Vagina (tissue), 2 donors: ENCODE results near the gene PPP2R2C. TPM values are rescaled to one million over a fixed set of nuclear protein-coding genes. Genes with fewer than 3 reads are reported as not detected.

Source experiments
- DNase-seq, 2 donors: peaks; one replicate each; pipeline ENCODE4 v3.0.0-alpha.2; 2017; ENCODE audit errors: extremely low spot score in 2 of 2
- H3K27ac ChIP-seq: fragments of 200-600 bp; sonication (generic); one replicate; pipeline ENCODE4 v1.5.1; 2019
- H3K27me3 ChIP-seq: fragments of 200-600 bp; sonication (generic); one replicate; pipeline ENCODE4 v1.5.1; 2019
- H3K36me3 ChIP-seq, 2 donors: fragments of 200-600 bp; sonication (generic); one replicate each; pipeline ENCODE4 v1.5.1; 2017 to 2019
- H3K4me1 ChIP-seq: fragments of 200-600 bp; sonication (generic); one replicate; pipeline ENCODE4 v1.5.1; 2019
- H3K4me3 ChIP-seq, 2 donors: fragments of 200-600 bp; sonication (generic); 1 replicate in 1 of 2; 2 replicates in 1 of 2; pipeline ENCODE4 v1.5.1; 2016 to 2019
- H3K9me3 ChIP-seq: fragments of 200-600 bp; sonication (generic); one replicate; pipeline ENCODE4 v1.5.1; 2019
- CTCF ChIP-seq, 3 experiments: fragments of 450-650 bp in 2 of 3; fragments of 200-600 bp in 1 of 3; sonication (generic) in 1 of 3; IDR thresholded peaks; one replicate each; pipeline ENCODE4 v1.5.1; 2017 to 2019; ENCODE audit warnings: antibody characterized with exemption in 3 of 3, mild to moderate bottlenecking in 2 of 3, moderate library complexity in 2 of 3
- POLR2A ChIP-seq, 2 donors: fragments of 450-650 bp; IDR thresholded peaks; one replicate each; pipeline ENCODE4 v1.6.1; 2017; ENCODE audit warnings: antibody characterized with exemption in 2 of 2, mild to moderate bottlenecking in 2 of 2, moderate library complexity in 2 of 2
- POLR2AphosphoS5 ChIP-seq, 2 donors: sonication (generic); formaldehyde crosslinking; IDR thresholded peaks; one replicate each; pipeline ENCODE4 v1.9.0; 2017; ENCODE audit warnings: antibody characterized with exemption in 2 of 2, mild to moderate bottlenecking in 2 of 2, low read depth in 1 of 2; ENCODE audit not compliant: insufficient read depth in 1 of 2
- intact Hi-C: fragments of 100-400 bp; cut with DNase I; formaldehyde crosslinking; loops from one replicate; pipeline ENCODE4 v1.15.1; 2023
- total RNA-seq: library from RNA; depleted of rRNA; stranded (reverse); fragments of >200 nt; gene quantifications from one replicate; pipeline ENCODE4 v1.2.3, GENCODE V29; 2016

The PPP2R2C gene
- total RNA-seq, 1 donor from 2014 or later: 17.2 TPM

DNA sequence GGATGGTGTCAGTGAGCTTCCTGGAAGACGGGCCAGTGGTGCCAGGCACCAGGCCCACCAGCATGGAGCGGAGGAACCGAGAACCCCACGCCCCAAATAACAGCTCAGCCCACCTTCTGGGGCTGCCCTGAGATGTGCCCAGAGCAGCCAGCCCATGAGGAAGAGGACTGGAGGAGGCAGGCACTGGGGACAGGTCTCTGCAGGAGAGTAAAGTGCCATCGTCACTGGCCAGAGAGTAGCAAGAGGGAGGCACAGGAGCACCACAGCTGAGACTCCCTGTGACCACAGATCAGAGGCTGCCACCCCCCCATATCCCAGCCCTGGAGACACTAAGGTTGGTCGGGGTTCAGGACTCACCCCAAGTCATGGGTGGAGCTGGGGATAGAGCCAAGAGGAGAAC is 63.0 kb downstream of the PPP2R2C start:
- no peaks in the 10 kb centered on the region for H3K27me3 ChIP-seq
- no peak overlapping the region for H3K27ac ChIP-seq
- no peak for DNase-seq
- H3K4me3 ChIP-seq: no peak overlapping the region
- H3K36me3 ChIP-seq: no peaks in the 10 kb centered on the region
- no peak for TF ChIP-seq POLR2AphosphoS5 (IDR thresholded peaks at IDR 0.05; ENCODE audit: insufficient read depth in 1 of 2, low read depth in 1 of 2)
- no peak for TF ChIP-seq POLR2A (IDR thresholded peaks at IDR 0.05)
- TF ChIP-seq CTCF (IDR thresholded peaks at IDR 0.05): no peak
- no peaks in the 10 kb centered on the region for H3K9me3 ChIP-seq
- intact Hi-C loops: no loop called here
- H3K4me1 ChIP-seq: no peaks in the 10 kb centered on the region

- intact Hi-C loops: no loop called here
- Histone ChIP-seq H3K4me1 (peaks cover 3% of the 10 kb centered on the region), H3K4me3 (no peak overlapping the region), H3K27ac (no peak overlapping the region), H3K27me3 (no peaks in the 10 kb centered on the region), H3K9me3 (no peaks in the 10 kb centered on the region), H3K36me3 (no peaks in the 10 kb centered on the region)
- TF ChIP-seq POLR2AphosphoS5 (IDR thresholded peaks at IDR 0.05; ENCODE audit: insufficient read depth in 1 of 2, low read depth in 1 of 2) (no peak), CTCF (IDR thresholded peaks at IDR 0.05) (no peak), POLR2A (IDR thresholded peaks at IDR 0.05) (no peak)
- no peak for DNase-seq
These were observed 64.2 kb downstream of the PPP2R2C start for GRCh38 chr4:6408263-6408662.

DNA sequence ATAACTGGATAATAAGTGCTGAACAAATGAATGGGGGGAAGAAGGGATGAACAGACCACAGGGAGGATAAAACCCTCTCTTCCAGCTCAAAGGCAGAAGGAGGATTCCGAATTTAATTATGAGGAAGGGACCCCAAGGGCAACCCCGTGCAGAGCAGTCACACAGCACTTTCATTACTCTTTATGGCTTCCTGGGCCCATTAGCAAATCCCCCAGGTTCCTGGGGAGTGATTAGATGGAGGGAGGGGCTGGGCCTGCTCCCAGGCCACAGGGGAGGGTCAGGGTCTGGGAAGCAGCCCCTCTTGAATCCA is 67.1 kb downstream of the PPP2R2C start:
- Histone ChIP-seq H3K4me1 (peaks cover 7% of the 10 kb centered on the region), H3K27me3 (no peaks in the 10 kb centered on the region), H3K36me3 (no peaks in the 10 kb centered on the region), H3K9me3 (no peaks in the 10 kb centered on the region), H3K4me3 (no peak overlapping the region), H3K27ac (no peak overlapping the region)
- no peak for TF ChIP-seq POLR2AphosphoS5 (IDR thresholded peaks at IDR 0.05; ENCODE audit: insufficient read depth in 1 of 2, low read depth in 1 of 2)
- intact Hi-C loops: no loop called here
- no peak for DNase-seq

- DNase-seq: no peak
- TF ChIP-seq CTCF (IDR thresholded peaks at IDR 0.05): no peak
- TF ChIP-seq POLR2A (IDR thresholded peaks at IDR 0.05): no peak
- no peak for TF ChIP-seq POLR2AphosphoS5 (IDR thresholded peaks at IDR 0.05; ENCODE audit: insufficient read depth in 1 of 2, low read depth in 1 of 2)
- no peak overlapping the region for H3K27ac ChIP-seq
- H3K4me3 ChIP-seq: no peak overlapping the region
- H3K27me3 ChIP-seq: no peaks in the 10 kb centered on the region
- intact Hi-C loops: no loop called here
- no peaks in the 10 kb centered on the region for H3K9me3 ChIP-seq
- H3K4me1 ChIP-seq: peaks cover 7% of the 10 kb centered on the region
- no peaks in the 10 kb centered on the region for H3K36me3 ChIP-seq
These were observed 67.6 kb downstream of the PPP2R2C start for GRCh38 chr4:6404611-6405396.

DNA sequence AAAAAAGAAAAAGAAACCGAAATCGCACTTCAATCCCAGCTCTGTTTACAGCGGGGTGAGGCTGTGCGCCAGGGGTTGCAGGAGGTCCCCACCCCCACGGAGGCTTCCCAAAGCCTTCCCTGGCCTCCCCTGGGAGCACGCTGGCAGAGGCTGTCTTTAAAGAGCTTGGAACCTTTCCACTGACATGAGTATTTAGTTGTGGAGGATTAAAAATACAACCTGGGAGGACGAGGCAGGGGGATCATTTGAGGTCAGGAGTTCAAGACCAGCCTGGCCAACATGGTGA is 69.1 kb downstream of the PPP2R2C start:
- intact Hi-C loops: no loop called here
- Histone ChIP-seq H3K9me3 (no peaks in the 10 kb centered on the region), H3K36me3 (no peaks in the 10 kb centered on the region), H3K27ac (no peak overlapping the region), H3K4me3 (no peak overlapping the region), H3K27me3 (no peaks in the 10 kb centered on the region), H3K4me1 (peaks cover 7% of the 10 kb centered on the region)
- TF ChIP-seq CTCF (IDR thresholded peaks at IDR 0.05) (no peak), POLR2A (IDR thresholded peaks at IDR 0.05) (no peak), POLR2AphosphoS5 (IDR thresholded peaks at IDR 0.05; ENCODE audit: insufficient read depth in 1 of 2, low read depth in 1 of 2) (no peak)
- DNase-seq: no peak
